ENCODE data around the gene MSI2.

DNA sequence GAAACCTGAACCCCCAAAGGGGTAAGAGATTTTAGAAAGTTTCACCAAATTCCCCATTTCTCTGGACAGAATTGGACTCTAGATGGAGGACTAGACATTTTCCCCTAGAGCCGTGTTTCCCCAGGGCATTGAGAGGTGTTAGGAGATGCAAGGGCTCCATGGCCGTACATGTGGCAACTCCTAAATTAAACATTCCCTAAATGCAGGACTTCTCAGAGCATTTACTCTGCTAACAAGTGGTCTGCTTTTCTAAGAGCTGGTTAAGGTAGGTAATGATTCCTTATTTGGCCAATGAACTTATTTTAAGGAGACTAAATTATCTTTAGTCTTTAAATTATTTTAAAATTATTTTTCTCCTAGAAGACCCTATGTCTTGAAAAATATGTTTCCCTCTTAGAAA is 200.9 kb downstream of the MSI2 start:
- TF ChIP-seq, protein P1, sequence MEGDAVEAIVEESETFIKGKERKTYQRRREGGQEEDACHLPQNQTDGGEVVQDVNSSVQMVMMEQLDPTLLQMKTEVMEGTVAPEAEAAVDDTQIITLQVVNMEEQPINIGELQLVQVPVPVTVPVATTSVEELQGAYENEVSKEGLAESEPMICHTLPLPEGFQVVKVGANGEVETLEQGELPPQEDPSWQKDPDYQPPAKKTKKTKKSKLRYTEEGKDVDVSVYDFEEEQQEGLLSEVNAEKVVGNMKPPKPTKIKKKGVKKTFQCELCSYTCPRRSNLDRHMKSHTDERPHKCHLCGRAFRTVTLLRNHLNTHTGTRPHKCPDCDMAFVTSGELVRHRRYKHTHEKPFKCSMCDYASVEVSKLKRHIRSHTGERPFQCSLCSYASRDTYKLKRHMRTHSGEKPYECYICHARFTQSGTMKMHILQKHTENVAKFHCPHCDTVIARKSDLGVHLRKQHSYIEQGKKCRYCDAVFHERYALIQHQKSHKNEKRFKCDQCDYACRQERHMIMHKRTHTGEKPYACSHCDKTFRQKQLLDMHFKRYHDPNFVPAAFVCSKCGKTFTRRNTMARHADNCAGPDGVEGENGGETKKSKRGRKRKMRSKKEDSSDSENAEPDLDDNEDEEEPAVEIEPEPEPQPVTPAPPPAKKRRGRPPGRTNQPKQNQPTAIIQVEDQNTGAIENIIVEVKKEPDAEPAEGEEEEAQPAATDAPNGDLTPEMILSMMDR (IDR thresholded peaks at IDR 0.05), result no peak
- no peak for TF ChIP-seq POLR2A (IDR thresholded peaks at IDR 0.05)

All from right lobe of liver (tissue), 4 donors.